Natural killer cell (primary cell): ENCODE data around the gene TEX9. TPM values are rescaled to one million over a fixed set of nuclear protein-coding genes. Genes with fewer than 3 reads are reported as not detected.

Experiments
- ATAC-seq, 3 donors: fragments of 150-1000 bp in 2 of 3; fragments of 200-7000 bp in 1 of 3; cut with Tn5 transposase; 1 replicate in 1 of 3; 2 replicates in 2 of 3; pipeline ENCODE4 v1.10.0; 2021; ENCODE audit warnings: mild to moderate bottlenecking in 2 of 3, moderate library complexity in 2 of 3
- DNase-seq, 2 donors: peaks; one replicate each; pipeline versions ENCODE4 v3.0.0 to v3.0.0-alpha.2; 2013 to 2021; ENCODE audit warnings: mixed read lengths in 1 of 2
- H3K27ac ChIP-seq: one replicate; pipeline ENCODE4 v1.5.1; 2013; ENCODE audit warnings: mild to moderate bottlenecking, low read length
- H3K27me3 ChIP-seq: one replicate; pipeline ENCODE4 v1.6.1; 2013; ENCODE audit warnings: low read length; ENCODE audit not compliant: control insufficient read depth, insufficient read depth
- H3K36me3 ChIP-seq: one replicate; pipeline ENCODE4 v1.6.1; 2013; ENCODE audit warnings: low read length; ENCODE audit not compliant: control insufficient read depth, insufficient read depth
- H3K4me1 ChIP-seq: one replicate; pipeline ENCODE4 v1.6.1; 2013; ENCODE audit warnings: low read length; ENCODE audit not compliant: control insufficient read depth, insufficient read depth
- H3K4me3 ChIP-seq: one replicate; pipeline ENCODE4 v1.5.1; 2013; ENCODE audit warnings: low read length
- H3K9me3 ChIP-seq: one replicate; pipeline ENCODE4 v1.6.1; 2013; ENCODE audit warnings: low read length; ENCODE audit not compliant: control insufficient read depth, insufficient read depth
- H3K27ac Mint-ChIP-seq, 2 donors: one replicate each; pipeline ENCODE4 v1.8.0; 2022; ENCODE audit warnings: mild to moderate bottlenecking in 2 of 2, mixed read lengths in 2 of 2, moderate library complexity in 1 of 2
- H3K27me3 Mint-ChIP-seq, 2 donors: one replicate each; pipeline ENCODE4 v1.8.0; 2022; ENCODE audit warnings: low read depth in 2 of 2, mixed read lengths in 2 of 2
- H3K36me3 Mint-ChIP-seq: one replicate; pipeline ENCODE4 v1.8.0; 2022; ENCODE audit warnings: mixed read lengths
- H3K4me1 Mint-ChIP-seq, 2 donors: one replicate each; pipeline ENCODE4 v1.8.0; 2022; ENCODE audit warnings: mixed read lengths in 2 of 2
- H3K4me3 Mint-ChIP-seq: one replicate; pipeline ENCODE4 v1.8.0; 2022; ENCODE audit warnings: mild to moderate bottlenecking, moderate library complexity, mixed read lengths
- H3K9me3 Mint-ChIP-seq, 2 donors: one replicate each; pipeline ENCODE4 v1.8.0; 2022; ENCODE audit warnings: mixed read lengths in 2 of 2
- WGBS: methylation state at CpG from one replicate; pipeline ENCODE4 v1.1.7; 2013; ENCODE audit warnings: missing lambda C conversion rate; ENCODE audit not compliant: insufficient coverage; 5-methylcytosine and 5-hydroxymethylcytosine counted together
- intact Hi-C: fragments of 100-400 bp; cut with micrococcal nuclease; formaldehyde crosslinking; loops from one replicate; pipeline ENCODE4 v1.14.2; 2022
- total RNA-seq, 4 donors: library from RNA; stranded (reverse); fragments of 120-200 nt in 1 of 4; gene quantifications; one replicate each; pipeline versions ENCODE4 v1.2.3 to v1.2.4, GENCODE V29; 2013 to 2022
- TF ChIP-seq, protein P1 (sequence below): fragments of 200-600 bp; IDR thresholded peaks from one replicate; pipeline ENCODE4 v1.8.0; 2022; ENCODE audit warnings: antibody characterized with exemption

Gene TEX9
- total RNA-seq, 3 donors from 2014 or later (not counting 1 experiment from before 2014, with no cell fraction given): 0.54 to 1.1 (median 1.1) TPM

- peaks cover 2 to 4% of the 10 kb centered on the region in 2 donors for H3K9me3 Mint-ChIP-seq
- H3K36me3 Mint-ChIP-seq: peaks cover 5% of the 10 kb centered on the region
- H3K4me1 ChIP-seq: no peaks in the 10 kb centered on the region
- ATAC-seq: no peak
- H3K27ac Mint-ChIP-seq: no peak overlapping the region
- H3K4me3 Mint-ChIP-seq: no peak overlapping the region
- intact Hi-C loops: no loop called here
- H3K27ac ChIP-seq: no peak overlapping the region
- TF ChIP-seq, protein P1, sequence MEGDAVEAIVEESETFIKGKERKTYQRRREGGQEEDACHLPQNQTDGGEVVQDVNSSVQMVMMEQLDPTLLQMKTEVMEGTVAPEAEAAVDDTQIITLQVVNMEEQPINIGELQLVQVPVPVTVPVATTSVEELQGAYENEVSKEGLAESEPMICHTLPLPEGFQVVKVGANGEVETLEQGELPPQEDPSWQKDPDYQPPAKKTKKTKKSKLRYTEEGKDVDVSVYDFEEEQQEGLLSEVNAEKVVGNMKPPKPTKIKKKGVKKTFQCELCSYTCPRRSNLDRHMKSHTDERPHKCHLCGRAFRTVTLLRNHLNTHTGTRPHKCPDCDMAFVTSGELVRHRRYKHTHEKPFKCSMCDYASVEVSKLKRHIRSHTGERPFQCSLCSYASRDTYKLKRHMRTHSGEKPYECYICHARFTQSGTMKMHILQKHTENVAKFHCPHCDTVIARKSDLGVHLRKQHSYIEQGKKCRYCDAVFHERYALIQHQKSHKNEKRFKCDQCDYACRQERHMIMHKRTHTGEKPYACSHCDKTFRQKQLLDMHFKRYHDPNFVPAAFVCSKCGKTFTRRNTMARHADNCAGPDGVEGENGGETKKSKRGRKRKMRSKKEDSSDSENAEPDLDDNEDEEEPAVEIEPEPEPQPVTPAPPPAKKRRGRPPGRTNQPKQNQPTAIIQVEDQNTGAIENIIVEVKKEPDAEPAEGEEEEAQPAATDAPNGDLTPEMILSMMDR: no peak
- DNase-seq: no peak
- no peaks in the 10 kb centered on the region for H3K4me1 Mint-ChIP-seq
- no peaks in the 10 kb centered on the region for H3K27me3 ChIP-seq
- no peaks in the 10 kb centered on the region for H3K36me3 ChIP-seq
- H3K27me3 Mint-ChIP-seq: peaks cover 4 to 16% of the 10 kb centered on the region in 2 donors
- WGBS: 73% methylated on average over 2 of the region's 2 CpGs
- H3K4me3 ChIP-seq: no peak overlapping the region
- no peaks in the 10 kb centered on the region for H3K9me3 ChIP-seq
Observed at GRCh38 chr15:56337084-56337725, 28.0 kb upstream of the TEX9 start.

GRCh38 chr15:56339594-56339993 is 25.6 kb upstream of the TEX9 start:
- Mint-ChIP-seq H3K4me1 (no peaks in the 10 kb centered on the region), H3K4me3 (no peak overlapping the region), H3K27me3 (peaks cover 4 to 14% of the 10 kb centered on the region in 2 donors), H3K9me3 (no peaks in the 10 kb centered on the region), H3K27ac (no peak overlapping the region), H3K36me3 (no peaks in the 10 kb centered on the region)
- intact Hi-C loops: no loop called here
- ATAC-seq: no peak
- H3K9me3 ChIP-seq: no peaks in the 10 kb centered on the region
- no peak overlapping the region for H3K4me3 ChIP-seq
- no peaks in the 10 kb centered on the region for H3K27me3 ChIP-seq
- H3K27ac ChIP-seq: no peak overlapping the region
- no peaks in the 10 kb centered on the region for H3K4me1 ChIP-seq
- no peak for DNase-seq
- 100% methylated on average over 3 of the region's 4 CpGs for WGBS
- TF ChIP-seq, protein P1: no peak
- no peaks in the 10 kb centered on the region for H3K36me3 ChIP-seq

DNA sequence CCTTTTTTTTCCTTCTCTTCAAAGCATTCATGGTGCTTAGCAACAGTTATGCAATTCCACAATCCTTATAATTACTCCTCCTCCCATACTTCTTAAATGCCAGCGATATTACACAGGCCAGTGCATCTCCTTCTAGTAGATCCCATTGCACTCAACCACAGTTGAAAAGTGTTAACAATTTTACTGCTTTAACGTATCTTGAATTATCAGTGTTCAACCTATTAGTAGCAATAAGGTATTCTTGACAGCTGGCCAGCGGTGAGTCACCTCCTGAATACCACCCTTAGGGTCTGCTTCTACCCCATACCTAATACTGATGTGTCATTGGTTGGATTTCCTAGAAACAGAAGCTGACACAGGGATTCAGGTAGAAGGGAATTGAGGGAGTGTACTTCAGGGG is 24.0 kb upstream of the TEX9 start:
- TF ChIP-seq, protein P1: no peak

GRCh38 chr15:56342653-56343052 is 22.6 kb upstream of the TEX9 start:
- 83% methylated on average over 1 of the region's 1 CpG for WGBS
- TF ChIP-seq, protein P1: no peak
- no peak overlapping the region for H3K4me3 Mint-ChIP-seq
- Histone ChIP-seq H3K27me3 (no peaks in the 10 kb centered on the region), H3K4me1 (no peaks in the 10 kb centered on the region), H3K27ac (no peak overlapping the region), H3K9me3 (no peaks in the 10 kb centered on the region), H3K4me3 (no peak overlapping the region), H3K36me3 (no peaks in the 10 kb centered on the region)
- ATAC-seq: no peak
- no peaks in the 10 kb centered on the region for H3K9me3 Mint-ChIP-seq
- no peaks in the 10 kb centered on the region for H3K4me1 Mint-ChIP-seq
- peaks cover 4 to 21% of the 10 kb centered on the region in 2 donors for H3K27me3 Mint-ChIP-seq
- no peak overlapping the region for H3K27ac Mint-ChIP-seq
- DNase-seq: no peak
- intact Hi-C loops: no loop called here
- no peaks in the 10 kb centered on the region for H3K36me3 Mint-ChIP-seq

More for the DNA sequence above, 24.0 kb upstream of the TEX9 start:
- no peaks in the 10 kb centered on the region for H3K36me3 Mint-ChIP-seq
- H3K27ac ChIP-seq: no peak overlapping the region
- H3K27me3 ChIP-seq: no peaks in the 10 kb centered on the region
- H3K4me1 Mint-ChIP-seq: no peaks in the 10 kb centered on the region
- no peaks in the 10 kb centered on the region for H3K9me3 Mint-ChIP-seq
- no peak for DNase-seq
- intact Hi-C loops: no loop called here
- H3K9me3 ChIP-seq: no peaks in the 10 kb centered on the region
- WGBS: 93% methylated on average over 2 of the region's 3 CpGs
- H3K4me3 Mint-ChIP-seq: no peak overlapping the region
- no peak overlapping the region for H3K4me3 ChIP-seq
- ATAC-seq: no peak
- H3K27me3 Mint-ChIP-seq: peaks cover 4 to 20% of the 10 kb centered on the region in 2 donors
- H3K27ac Mint-ChIP-seq: no peak overlapping the region
- no peaks in the 10 kb centered on the region for H3K36me3 ChIP-seq
- H3K4me1 ChIP-seq: no peaks in the 10 kb centered on the region
